HepG2 (cell line): ENCODE data around the gene TESK1. TPM values are rescaled to one million over a fixed set of nuclear protein-coding genes. Genes with fewer than 3 reads are reported as not detected.

Experiments used
- ATAC-seq: fragments of 200-7000 bp; cut with Tn5 transposase; 3 replicates; pipeline ENCODE4 v1.9.1; 2020; ENCODE audit warnings: mild to moderate bottlenecking, moderate library complexity
- BruUV-seq: library from RNA; stranded (reverse); fragments of 400-500 nt; replicated peaks from 2 replicates; lab custom pipeline; 2021; lab: Mats Ljungman, UMichigan
- CTCF ChIA-PET: fragments of 300-600 bp; formaldehyde crosslinking; extraction: SDS; loops from one replicate; lab custom pipeline; 2021; ENCODE audit warnings: low total read pairs, inconsistent platforms, low intra/inter-chr PET ratio; lab: Yijun Ruan, JAX
- POLR2A ChIA-PET: fragments of 350-600 bp; sonication (Branson Sonifier 250); formaldehyde crosslinking; loops from one replicate; lab custom pipeline; 2020; ENCODE audit warnings: antibody characterized with exemption, inconsistent platforms; lab: Yijun Ruan, JAX
- DNase-seq: peaks from one replicate; pipeline ENCODE4 v3.0.0-alpha.2; 2015; ENCODE audit warnings: low spot score
- FAIRE-seq: peaks from 3 replicates; lab custom pipeline; 2011; peaks lifted over from hg19 to GRCh38; lab: Jason Lieb, UNC
- H2AFZ ChIP-seq: one replicate; pipeline ENCODE4 v1.6.1; 2011; ENCODE audit warnings: low read length, inconsistent platforms
- H3K27ac ChIP-seq: fragments of 300-600 bp; 3 replicates; pipeline ENCODE4 v1.8.0; 2011; ENCODE audit warnings: mixed run types, mild to moderate bottlenecking, mixed read lengths, low read length, inconsistent platforms; ENCODE audit not compliant: insufficient read depth; ENCODE audit errors: extremely low read length
- H3K27me3 ChIP-seq, 2 experiments: fragments of 200-600 bp in 1 of 2; 2 replicates in 1 of 2; 3 replicates in 1 of 2; pipeline versions ENCODE4 v1.6.0 to v1.8.0; 2011; ENCODE audit warnings: low read length in 2 of 2, mild to moderate bottlenecking in 2 of 2, moderate library complexity in 2 of 2, inconsistent platforms in 1 of 2; ENCODE audit not compliant: insufficient read depth in 2 of 2, control insufficient read depth in 1 of 2
- H3K36me3 ChIP-seq, 2 experiments: fragments of 200-600 bp in 1 of 2; replicated peaks in 1 of 2; 2 replicates in 1 of 2; 3 replicates in 1 of 2; pipeline versions ENCODE4 v1.5.1 to v1.8.0; 2011; ENCODE audit warnings: low read length in 2 of 2, inconsistent platforms in 1 of 2; ENCODE audit not compliant: insufficient read depth in 2 of 2, control insufficient read depth in 1 of 2
- H3K4me1 ChIP-seq: 2 replicates; pipeline ENCODE4 v1.5.1; 2012; ENCODE audit warnings: low read length, inconsistent platforms; ENCODE audit not compliant: insufficient read depth
- H3K4me2 ChIP-seq: 2 replicates; pipeline ENCODE4 v1.6.0; 2011; ENCODE audit warnings: low read depth, low read length, inconsistent platforms
- H3K4me3 ChIP-seq, 3 experiments: fragments of 200-600 bp in 1 of 3; sonication (generic), shearing (Covaris generic) in 1 of 3; replicated peaks in 1 of 3; 2 replicates each; pipeline ENCODE4 v1.5.1; 2011 to 2016; ENCODE audit warnings: low read length in 3 of 3, inconsistent platforms in 2 of 3, low read depth in 2 of 3, mild to moderate bottlenecking in 2 of 3, control low read depth in 1 of 3, mixed read lengths in 1 of 3; ENCODE audit not compliant: insufficient read depth in 1 of 3
- H3K79me2 ChIP-seq: one replicate; pipeline ENCODE4 v1.6.1; 2011; ENCODE audit warnings: low read length, inconsistent platforms; ENCODE audit not compliant: insufficient read depth
- H3K9ac ChIP-seq: 2 replicates; pipeline ENCODE4 v1.6.0; 2011; ENCODE audit warnings: mild to moderate bottlenecking, low read depth, low read length, inconsistent platforms; ENCODE audit not compliant: insufficient read depth
- H3K9me3 ChIP-seq: 2 replicates; pipeline ENCODE4 v1.5.1; 2012; ENCODE audit warnings: mild to moderate bottlenecking, low read length
- H4K20me1 ChIP-seq: 2 replicates; pipeline ENCODE4 v1.6.0; 2011; ENCODE audit warnings: inconsistent platforms, mild to moderate bottlenecking, low read length, moderate library complexity; ENCODE audit not compliant: insufficient read depth
- AHR ChIP-seq: IDR thresholded peaks from 2 replicates; pipeline ENCODE4 v1.6.1; 2018; ENCODE audit warnings: missing genetic modification reagents, missing compliant biosample characterization
- ELF1 ChIP-seq: sonication (generic); formaldehyde crosslinking; IDR thresholded peaks from 2 replicates; pipeline ENCODE4 v1.4.0; 2020; ENCODE audit warnings: missing genetic modification reagents
- HDAC6 ChIP-seq: fragments of 200-600 bp; sonication (generic); IDR thresholded peaks from 2 replicates; pipeline ENCODE4 v1.7.0; 2017; ENCODE audit warnings: mild to moderate bottlenecking, antibody characterized with exemption, low read length, low read depth
- HOXA9 ChIP-seq: sonication (generic); formaldehyde crosslinking; IDR thresholded peaks from 2 replicates; pipeline ENCODE4 v1.8.1; 2022; ENCODE audit warnings: missing genetic modification reagents, mild to moderate bottlenecking, moderate library complexity, borderline replicate concordance
- KDM6A ChIP-seq: IDR thresholded peaks from 2 replicates; pipeline ENCODE4 v1.6.1; 2016; ENCODE audit warnings: low read depth
- KLF15 ChIP-seq: sonication (generic); formaldehyde crosslinking; IDR thresholded peaks from 2 replicates; pipeline ENCODE4 v1.8.1; 2023; ENCODE audit warnings: borderline replicate concordance, mild to moderate bottlenecking, inconsistent platforms, missing genetic modification reagents, mixed read lengths
- ZFP37 ChIP-seq: sonication (generic); formaldehyde crosslinking; IDR thresholded peaks from 2 replicates; pipeline ENCODE4 v1.4.0; 2020; ENCODE audit warnings: missing genetic modification reagents, borderline replicate concordance
- ZNF790 ChIP-seq: sonication (generic); formaldehyde crosslinking; IDR thresholded peaks from 2 replicates; pipeline ENCODE4 v1.8.0; 2022; ENCODE audit warnings: missing genetic modification reagents, mild to moderate bottlenecking, borderline replicate concordance
- WGBS: methylation state at CpG from one replicate; pipeline ENCODE4 v1.1.6; 2017; ENCODE audit warnings: low lambda C conversion rate; 5-methylcytosine and 5-hydroxymethylcytosine counted together
- in situ Hi-C: cut with HindIII; loops from 2 replicates; pipeline ENCODE4 v1.10.0; 2017; ENCODE audit warnings: low pct_unique_long_range_greater_than_20kb; ENCODE audit not compliant: extremely low pct_ligation_motif_present
- intact Hi-C: fragments of 100-400 bp; cut with micrococcal nuclease; formaldehyde crosslinking; loops from one replicate; pipeline ENCODE4 v1.10.0; 2022; ENCODE audit not compliant: unreplicated experiment
- polyA plus RNA-seq, 8 experiments: library from polyadenylated mRNA; depleted of rRNA in 3 of 8; stranded (reverse) in 7 of 8; unstranded in 1 of 8; fragments of >200 nt; fragmentation: Illumina TruSeq in 4 of 8; extraction: Trizol in 4 of 8; gene quantifications; 2 replicates each; pipeline versions ENCODE4 v1.2.1 to v1.2.3, GENCODE V29; 2011 to 2016; ENCODE audit warnings: low read depth in 4 of 8, missing spikeins in 1 of 8, mixed read lengths in 1 of 8; ENCODE audit not compliant: insufficient read depth in 1 of 8
- total RNA-seq, 5 experiments: library from RNA; depleted of rRNA; stranded (reverse); fragments of >200 nt; fragmentation: Illumina TruSeq; extraction: Trizol; gene quantifications; 2 replicates each; pipeline ENCODE4 v1.2.3, GENCODE V29; 2016; ENCODE audit warnings: low read depth in 1 of 5
- TF ChIP-seq, protein P1 (sequence below): sonication (generic); formaldehyde crosslinking; IDR thresholded peaks from 2 replicates; pipeline ENCODE4 v1.8.0; 2022; ENCODE audit warnings: mild to moderate bottlenecking, missing genetic modification reagents, borderline replicate concordance
- TF ChIP-seq, protein P2 (sequence below): sonication (generic); formaldehyde crosslinking; IDR thresholded peaks from 2 replicates; pipeline ENCODE4 v1.4.0; 2020; ENCODE audit warnings: missing genetic modification reagents, borderline replicate concordance

The TESK1 gene
- total and polyA plus RNA-seq, 2 of the 13 experiments (the other 11 are each of a cell fraction or from before 2014, with no cell fraction given), result 7.3 to 13.6 TPM

DNA sequence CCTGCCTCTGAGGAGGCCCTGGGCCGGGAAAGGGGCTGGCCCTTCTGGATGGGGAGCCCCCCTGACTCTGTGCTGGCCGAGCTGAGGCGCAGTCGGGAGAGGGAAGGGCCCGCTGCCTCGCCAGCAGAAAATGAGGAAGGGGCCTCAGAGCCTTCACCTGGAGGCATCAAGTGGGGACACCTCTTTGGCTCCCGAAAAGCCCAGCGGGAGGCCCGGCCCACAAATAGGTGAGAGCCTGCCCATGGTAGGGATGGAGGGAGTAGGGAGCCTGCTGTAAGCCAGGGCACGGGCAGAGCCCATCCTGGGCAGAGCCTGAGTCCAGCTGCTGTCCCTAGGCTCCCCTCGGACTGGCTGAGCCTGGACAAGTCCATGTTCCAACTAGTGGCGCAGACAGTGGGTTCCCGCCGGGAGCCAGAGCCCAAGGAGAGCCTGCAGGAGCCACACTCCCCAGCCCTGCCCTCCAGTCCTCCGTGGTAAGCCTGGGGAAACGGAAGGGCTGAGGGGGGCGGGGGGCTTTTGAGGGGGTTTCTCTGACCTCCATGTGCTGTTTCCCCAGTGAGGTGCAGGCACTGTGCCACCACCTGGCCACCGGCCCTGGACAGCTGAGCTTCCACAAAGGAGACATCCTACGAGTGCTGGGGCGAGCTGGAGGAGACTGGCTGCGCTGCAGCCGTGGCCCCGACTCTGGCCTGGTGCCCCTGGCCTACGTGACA lies 44.3 kb upstream of the TESK1 start:
- in situ Hi-C loops, result loop anchor here (5.0 kb wide), 1 partner anchor 37 kb away; no protein-coding TSS in a partner anchor
- TF ChIP-seq ELF1 (no peak), ZNF790 (CRISPR knock-in tag) (no peak), ZFP37 (CRISPR knock-in tag) (no peak), KDM6A (no peak), HDAC6 (no peak), AHR (CRISPR knock-in tag) (no peak), HOXA9 (CRISPR knock-in tag) (no peak), KLF15 (no peak)
- TF ChIP-seq, protein P1, sequence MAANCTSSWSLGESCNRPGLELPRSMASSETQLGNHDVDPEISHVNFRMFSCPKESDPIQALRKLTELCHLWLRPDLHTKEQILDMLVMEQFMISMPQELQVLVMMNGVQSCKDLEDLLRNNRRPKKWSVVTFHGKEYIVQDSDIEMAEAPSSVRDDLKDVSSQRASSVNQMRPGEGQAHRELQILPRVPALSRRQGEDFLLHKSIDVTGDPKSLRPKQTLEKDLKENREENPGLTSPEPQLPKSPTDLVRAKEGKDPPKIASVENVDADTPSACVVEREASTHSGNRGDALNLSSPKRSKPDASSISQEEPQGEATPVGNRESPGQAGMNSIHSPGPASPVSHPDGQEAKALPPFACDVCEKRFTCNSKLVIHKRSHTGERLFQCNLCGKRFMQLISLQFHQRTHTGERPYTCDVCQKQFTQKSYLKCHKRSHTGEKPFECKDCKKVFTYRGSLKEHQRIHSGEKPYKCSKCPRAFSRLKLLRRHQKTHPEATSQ, result no peak
- TF ChIP-seq, protein P2, sequence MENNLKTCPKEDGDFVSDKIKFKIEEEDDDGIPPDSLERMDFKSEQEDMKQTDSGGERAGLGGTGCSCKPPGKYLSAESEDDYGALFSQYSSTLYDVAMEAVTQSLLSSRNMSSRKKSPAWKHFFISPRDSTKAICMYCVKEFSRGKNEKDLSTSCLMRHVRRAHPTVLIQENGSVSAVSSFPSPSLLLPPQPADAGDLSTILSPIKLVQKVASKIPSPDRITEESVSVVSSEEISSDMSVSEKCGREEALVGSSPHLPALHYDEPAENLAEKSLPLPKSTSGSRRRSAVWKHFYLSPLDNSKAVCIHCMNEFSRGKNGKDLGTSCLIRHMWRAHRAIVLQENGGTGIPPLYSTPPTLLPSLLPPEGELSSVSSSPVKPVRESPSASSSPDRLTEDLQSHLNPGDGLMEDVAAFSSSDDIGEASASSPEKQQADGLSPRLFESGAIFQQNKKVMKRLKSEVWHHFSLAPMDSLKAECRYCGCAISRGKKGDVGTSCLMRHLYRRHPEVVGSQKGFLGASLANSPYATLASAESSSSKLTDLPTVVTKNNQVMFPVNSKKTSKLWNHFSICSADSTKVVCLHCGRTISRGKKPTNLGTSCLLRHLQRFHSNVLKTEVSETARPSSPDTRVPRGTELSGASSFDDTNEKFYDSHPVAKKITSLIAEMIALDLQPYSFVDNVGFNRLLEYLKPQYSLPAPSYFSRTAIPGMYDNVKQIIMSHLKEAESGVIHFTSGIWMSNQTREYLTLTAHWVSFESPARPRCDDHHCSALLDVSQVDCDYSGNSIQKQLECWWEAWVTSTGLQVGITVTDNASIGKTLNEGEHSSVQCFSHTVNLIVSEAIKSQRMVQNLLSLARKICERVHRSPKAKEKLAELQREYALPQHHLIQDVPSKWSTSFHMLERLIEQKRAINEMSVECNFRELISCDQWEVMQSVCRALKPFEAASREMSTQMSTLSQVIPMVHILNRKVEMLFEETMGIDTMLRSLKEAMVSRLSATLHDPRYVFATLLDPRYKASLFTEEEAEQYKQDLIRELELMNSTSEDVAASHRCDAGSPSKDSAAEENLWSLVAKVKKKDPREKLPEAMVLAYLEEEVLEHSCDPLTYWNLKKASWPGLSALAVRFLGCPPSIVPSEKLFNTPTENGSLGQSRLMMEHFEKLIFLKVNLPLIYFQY (CRISPR knock-in tag), result no peak
- BruUV-seq, result no TSS peak

More for the DNA sequence above, 44.3 kb upstream of the TESK1 start:
- Histone ChIP-seq H2AFZ (no peak overlapping the region), H4K20me1 (no peaks in the 10 kb centered on the region), H3K4me1 (peaks cover 14% of the 10 kb centered on the region), H3K4me2 (no peak overlapping the region), H3K36me3 (peaks cover 1 to 12% of the 10 kb centered on the region in 2 experiments), H3K27ac (no peak overlapping the region), H3K9me3 (no peaks in the 10 kb centered on the region), H3K79me2 (no peaks in the 10 kb centered on the region), H3K27me3 (no peaks in the 10 kb centered on the region), H3K4me3 (no peak overlapping the region), H3K9ac (no peak overlapping the region)
- ChIA-PET CTCF (no interaction called here), POLR2A (no interaction called here)
- FAIRE-seq, result no peak
- no peak; the same call in 2 of the 3 replicates for ATAC-seq
- DNase-seq, result no peak
- 98% methylated on average over 8 of the region's 24 CpGs for WGBS
- intact Hi-C loops, result loop anchor here (5.0 kb wide), 1 partner anchor 37 kb away; no protein-coding TSS in a partner anchor
